ENCODE data around the gene ALDOC.
A peak's percentile ranks its signal among the peaks of the same experiment; 100 is the strongest.

ALDOC gene

DNA sequence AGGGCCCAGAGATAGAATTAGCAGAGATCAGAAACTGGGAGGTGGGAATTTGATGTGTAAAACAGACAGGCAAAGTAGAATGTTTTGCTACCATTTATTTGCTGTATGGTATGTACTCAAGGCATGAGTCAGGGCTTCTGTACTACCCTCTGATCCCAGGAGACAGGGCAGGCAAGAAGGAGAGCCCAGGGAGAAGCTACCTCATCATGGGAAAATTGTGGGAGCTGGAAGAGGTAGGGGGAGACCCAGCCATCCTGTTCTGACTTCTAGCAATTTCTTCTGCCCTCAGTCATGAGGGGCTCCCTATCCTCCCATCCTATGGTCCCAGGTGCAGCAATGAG, 3.7 kb downstream of the ALDOC start:
- Histone ChIP-seq H3K9ac (no peak overlapping the region), H3K27me3 (ENCODE audit: insufficient read depth, low read depth) (no peaks in the 10 kb centered on the region), H3K4me2 (no peak overlapping the region; the same call in 1 of the 2 replicates), H3K36me3 (ENCODE audit: insufficient read depth) (no peaks in the 10 kb centered on the region), H2AFZ (ENCODE audit: low read depth) (no peak overlapping the region), H3K4me3 (IDR thresholded peaks at IDR 0.05; ENCODE audit: insufficient read depth, low read depth, low read length) (no peak overlapping the region), H3K4me1 (ENCODE audit: low read depth, poor library complexity, severe bottlenecking) (peaks cover 39% of the 10 kb centered on the region), H3K27ac (no peak overlapping the region), H4K20me1 (ENCODE audit: insufficient read depth) (no peaks in the 10 kb centered on the region), H3K79me2 (ENCODE audit: insufficient read depth, low read depth) (peaks cover 30% of the 10 kb centered on the region)
- TF ChIP-seq, protein P1, sequence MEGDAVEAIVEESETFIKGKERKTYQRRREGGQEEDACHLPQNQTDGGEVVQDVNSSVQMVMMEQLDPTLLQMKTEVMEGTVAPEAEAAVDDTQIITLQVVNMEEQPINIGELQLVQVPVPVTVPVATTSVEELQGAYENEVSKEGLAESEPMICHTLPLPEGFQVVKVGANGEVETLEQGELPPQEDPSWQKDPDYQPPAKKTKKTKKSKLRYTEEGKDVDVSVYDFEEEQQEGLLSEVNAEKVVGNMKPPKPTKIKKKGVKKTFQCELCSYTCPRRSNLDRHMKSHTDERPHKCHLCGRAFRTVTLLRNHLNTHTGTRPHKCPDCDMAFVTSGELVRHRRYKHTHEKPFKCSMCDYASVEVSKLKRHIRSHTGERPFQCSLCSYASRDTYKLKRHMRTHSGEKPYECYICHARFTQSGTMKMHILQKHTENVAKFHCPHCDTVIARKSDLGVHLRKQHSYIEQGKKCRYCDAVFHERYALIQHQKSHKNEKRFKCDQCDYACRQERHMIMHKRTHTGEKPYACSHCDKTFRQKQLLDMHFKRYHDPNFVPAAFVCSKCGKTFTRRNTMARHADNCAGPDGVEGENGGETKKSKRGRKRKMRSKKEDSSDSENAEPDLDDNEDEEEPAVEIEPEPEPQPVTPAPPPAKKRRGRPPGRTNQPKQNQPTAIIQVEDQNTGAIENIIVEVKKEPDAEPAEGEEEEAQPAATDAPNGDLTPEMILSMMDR (conservative IDR thresholded peaks at IDR 0.05; ENCODE audit: low read depth, low read length): no peak

DNA sequence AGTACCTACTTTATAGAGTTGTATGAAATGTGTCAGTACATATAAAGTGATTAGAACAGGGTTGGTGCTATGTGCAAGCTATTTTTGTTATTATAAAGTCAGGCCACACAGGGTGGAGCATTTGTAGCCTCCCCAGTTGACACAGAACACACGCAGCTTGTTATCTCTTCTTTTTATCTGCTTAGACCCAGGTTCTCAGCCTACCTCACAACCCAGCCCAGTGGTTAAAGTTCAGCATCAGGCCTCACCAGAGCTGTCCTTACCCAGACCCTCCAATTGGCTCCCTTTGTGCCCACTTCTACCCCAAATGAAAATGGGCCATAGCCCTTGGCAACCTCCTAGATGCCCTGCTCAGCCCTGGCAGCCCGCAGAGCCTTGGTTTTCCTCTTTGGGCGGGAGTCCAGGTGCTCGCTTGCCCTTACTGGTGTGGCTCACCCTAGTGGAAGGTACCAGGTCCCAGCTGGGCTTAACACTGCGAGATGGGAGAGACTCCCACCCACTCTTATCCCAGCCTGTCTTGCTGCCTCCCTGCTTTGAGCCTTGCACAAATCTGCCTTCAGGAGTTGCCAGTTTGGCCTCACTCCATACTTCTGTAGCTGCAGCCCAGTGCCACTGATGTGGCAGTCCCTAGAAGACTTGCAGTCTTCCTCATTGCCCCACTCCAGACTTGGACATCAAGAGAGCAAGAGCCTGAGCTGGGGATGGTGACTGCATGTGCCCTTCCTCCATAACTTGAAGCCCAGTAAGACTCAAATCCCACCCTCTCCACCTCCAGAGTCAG, 4.2 kb downstream of the ALDOC start:
- Histone ChIP-seq H3K4me3 (IDR thresholded peaks at IDR 0.05; ENCODE audit: insufficient read depth, low read depth, low read length) (no peak overlapping the region), H4K20me1 (ENCODE audit: insufficient read depth) (no peaks in the 10 kb centered on the region), H3K27me3 (ENCODE audit: insufficient read depth, low read depth) (no peaks in the 10 kb centered on the region), H2AFZ (ENCODE audit: low read depth) (peak overlapping the region; percentile 89), H3K79me2 (ENCODE audit: insufficient read depth, low read depth) (peaks cover 33% of the 10 kb centered on the region), H3K9ac (peak overlapping the region; percentile 57; the same call in 1 of the 2 replicates), H3K36me3 (ENCODE audit: insufficient read depth) (no peaks in the 10 kb centered on the region), H3K4me2 (peak overlapping the region; percentile 85), H3K27ac (peak overlapping the region; percentile 27; the same call in 1 of the 2 replicates), H3K4me1 (ENCODE audit: low read depth, poor library complexity, severe bottlenecking) (peaks cover 41% of the 10 kb centered on the region)
- TF ChIP-seq, protein P1 (conservative IDR thresholded peaks at IDR 0.05; ENCODE audit: low read depth, low read length): no peak

DNA sequence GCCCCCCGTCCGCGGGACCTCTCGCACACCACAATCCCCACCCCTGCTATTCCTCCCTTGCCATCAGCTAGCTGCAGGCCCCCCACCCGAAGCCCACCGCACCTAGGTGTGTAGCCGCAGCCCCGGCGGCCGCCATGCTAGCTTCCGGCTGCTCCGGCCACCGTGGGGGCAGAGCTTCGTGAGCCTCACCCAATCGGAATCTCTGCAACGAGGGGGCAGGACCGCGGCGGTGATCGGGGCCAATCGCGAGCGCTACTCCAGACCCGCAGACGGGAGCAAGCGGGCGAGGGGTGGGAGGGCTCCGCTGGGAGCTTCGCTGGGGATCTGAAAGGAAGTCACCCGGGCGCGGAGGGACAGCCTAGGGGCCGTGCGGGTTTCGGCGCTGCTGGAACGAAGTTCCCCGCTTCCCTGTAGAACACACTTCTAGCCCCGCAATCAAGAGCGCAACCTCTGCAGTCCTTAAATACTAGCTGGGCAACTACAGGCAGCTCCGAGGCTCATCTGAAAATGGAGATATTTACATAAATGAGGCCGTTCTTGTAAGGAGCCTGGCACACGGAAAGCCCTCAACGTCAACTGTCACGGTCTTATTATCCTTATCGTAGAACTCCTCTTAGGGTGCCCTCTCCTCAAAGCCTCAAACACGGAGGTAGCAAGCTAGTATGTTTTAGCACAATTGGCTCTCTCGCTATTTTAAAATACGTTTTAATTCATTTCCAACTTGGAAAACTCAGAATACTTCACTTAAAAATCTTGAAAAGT, 5.2 kb downstream of the ALDOC start, which contains the start of gene PIGS:
TSS of gene PIGS (minus strand) at position 164 of the 762 bp plus-strand sequence. CDS start at position 136, 28 bp downstream.
- Histone ChIP-seq H3K27me3 (ENCODE audit: insufficient read depth, low read depth) (no peaks in the 10 kb centered on the region), H3K4me3 (IDR thresholded peaks at IDR 0.05; ENCODE audit: insufficient read depth, low read depth, low read length) (peak within 1 kb of the TSS; percentile 17), H3K4me1 (ENCODE audit: low read depth, poor library complexity, severe bottlenecking) (peaks cover 34% of the 10 kb centered on the region), H2AFZ (ENCODE audit: low read depth) (peak within 1 kb of the TSS; percentile 89), H3K27ac (peak within 1 kb of the TSS; percentile 34), H3K4me2 (peak within 1 kb of the TSS; percentile 85), H3K36me3 (ENCODE audit: insufficient read depth) (no peaks in the 10 kb centered on the region), H3K9ac (peak within 1 kb of the TSS; percentile 57; the same call in 1 of the 2 replicates), H3K79me2 (ENCODE audit: insufficient read depth, low read depth) (peaks cover 42% of the 10 kb centered on the region), H4K20me1 (ENCODE audit: insufficient read depth) (no peaks in the 10 kb centered on the region)
- TF ChIP-seq, protein P1 (conservative IDR thresholded peaks at IDR 0.05; ENCODE audit: low read depth, low read length): no peak

DNA sequence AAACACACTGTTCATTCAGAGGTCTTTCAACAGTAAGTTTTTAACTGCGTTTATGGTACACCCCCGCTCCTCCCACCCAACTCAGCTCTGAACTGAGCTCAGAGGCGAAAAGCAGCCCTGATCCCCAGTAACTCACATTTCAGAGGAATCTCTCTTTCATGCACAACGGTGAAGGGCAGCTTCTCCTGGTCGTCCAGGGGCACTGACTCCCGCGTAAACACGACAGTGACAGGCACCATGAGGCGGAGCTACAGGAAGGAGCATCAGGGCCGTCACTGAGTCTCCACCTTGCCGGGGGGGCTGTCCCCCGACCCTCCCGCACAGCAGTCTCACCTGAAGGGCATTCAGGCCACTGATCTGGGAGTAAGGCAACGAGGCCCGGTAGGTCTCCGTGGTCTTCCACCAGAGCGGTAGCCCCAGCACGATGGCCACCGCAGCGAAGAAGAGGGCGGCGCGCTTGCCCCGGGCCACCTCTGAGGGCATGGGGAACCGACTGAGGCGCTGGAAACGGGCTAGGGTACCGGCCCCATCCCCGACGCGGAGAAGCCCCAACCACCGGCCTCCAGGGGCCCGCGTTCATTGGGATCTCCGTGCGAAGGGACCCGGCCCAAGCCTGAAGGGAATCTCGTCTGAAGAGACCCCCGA, 5.9 kb downstream of the ALDOC start:
- Histone ChIP-seq H3K9ac (peak overlapping the region; percentile 57; the same call in 1 of the 2 replicates), H4K20me1 (ENCODE audit: insufficient read depth) (no peaks in the 10 kb centered on the region), H3K27me3 (ENCODE audit: insufficient read depth, low read depth) (no peaks in the 10 kb centered on the region), H3K79me2 (ENCODE audit: insufficient read depth, low read depth) (peaks cover 42% of the 10 kb centered on the region), H3K4me1 (ENCODE audit: low read depth, poor library complexity, severe bottlenecking) (peaks cover 34% of the 10 kb centered on the region), H2AFZ (ENCODE audit: low read depth) (peak overlapping the region; percentile 89), H3K36me3 (ENCODE audit: insufficient read depth) (no peaks in the 10 kb centered on the region), H3K4me3 (IDR thresholded peaks at IDR 0.05; ENCODE audit: insufficient read depth, low read depth, low read length) (peak overlapping the region; percentile 17), H3K27ac (peak overlapping the region; percentile 34), H3K4me2 (peak overlapping the region; percentile 60)
- TF ChIP-seq, protein P1 (conservative IDR thresholded peaks at IDR 0.05; ENCODE audit: low read depth, low read length): no peak

Measured in KMS-11 (cell line).